Neutrophil (primary cell): ENCODE measurements around the gene CD79B.
"Not testable (repeated sequence)": the region's sequence is repeated elsewhere in the genome, so short reads cannot be mapped to it uniquely, and the experiment has no call there.

Experiments used
- H3K27ac ChIP-seq: fragments of 200-600 bp; sonication (generic); 2 replicates; pipeline ENCODE4 v1.5.1; 2016; ENCODE audit warnings: mild to moderate bottlenecking, moderate library complexity
- H3K27me3 ChIP-seq: fragments of 200-600 bp; sonication (generic); 2 replicates; pipeline ENCODE4 v1.6.0; 2016; ENCODE audit warnings: mild to moderate bottlenecking
- H3K36me3 ChIP-seq: fragments of 200-600 bp; sonication (generic); 2 replicates; pipeline ENCODE4 v1.5.1; 2017
- H3K4me1 ChIP-seq, 2 experiments: fragments of 200-600 bp in 1 of 2; sonication (generic) in 1 of 2; 1 replicate in 1 of 2; 2 replicates in 1 of 2; pipeline versions ENCODE4 v1.5.1 to v1.6.1; 2013 to 2016; ENCODE audit warnings: low read depth in 1 of 2, low read length in 1 of 2, mild to moderate bottlenecking in 1 of 2, moderate library complexity in 1 of 2; ENCODE audit not compliant: control insufficient read depth in 1 of 2, insufficient read depth in 1 of 2
- H3K4me3 ChIP-seq, 2 experiments: fragments of 200-600 bp in 1 of 2; sonication (generic) in 1 of 2; 1 replicate in 1 of 2; 2 replicates in 1 of 2; pipeline ENCODE4 v1.5.1; 2013 to 2016; ENCODE audit warnings: low read depth in 1 of 2, low read length in 1 of 2, mild to moderate bottlenecking in 1 of 2, moderate library complexity in 1 of 2
- H3K9me3 ChIP-seq: fragments of 200-600 bp; sonication (generic); 2 replicates; pipeline ENCODE4 v1.5.1; 2016
- CTCF ChIP-seq: fragments of 200-600 bp; sonication (generic); IDR thresholded peaks from 2 replicates; pipeline ENCODE4 v1.5.1; 2016; ENCODE audit warnings: antibody characterized with exemption

The CD79B gene

DNA sequence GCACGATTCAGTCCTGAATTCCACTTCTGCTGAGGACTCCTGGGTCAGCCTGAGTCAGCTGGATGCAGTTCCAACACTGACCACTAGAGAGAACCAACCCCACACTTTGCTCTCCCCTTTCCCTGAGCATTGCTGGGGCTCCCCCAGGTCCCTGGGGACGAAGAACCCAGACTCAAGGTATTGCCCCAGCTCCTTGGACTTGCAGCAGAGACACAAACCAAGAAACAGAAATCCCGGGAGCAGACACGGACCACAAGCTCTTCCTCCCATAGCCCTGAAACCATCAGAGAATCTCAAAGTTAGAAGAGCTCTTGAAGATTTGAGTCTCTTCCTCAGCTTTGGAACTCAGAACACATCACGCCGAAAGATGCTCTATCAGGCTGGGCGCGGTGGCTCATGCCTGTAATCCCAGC is 12.8 kb downstream of the CD79B start:
- no peak overlapping the region for H3K4me3 ChIP-seq
- H3K27ac ChIP-seq: no peak overlapping the region
- H3K9me3 ChIP-seq: no peaks in the 10 kb centered on the region
- TF ChIP-seq CTCF: peak; percentile 91
- H3K4me1 ChIP-seq: no peaks in the 10 kb centered on the region
- no peaks in the 10 kb centered on the region for H3K36me3 ChIP-seq
- H3K27me3 ChIP-seq: no peaks in the 10 kb centered on the region

GRCh38 chr17:63918789-63919305 is 13.3 kb downstream of the CD79B start, which contains the start of gene GH1:
TSS of gene GH1 (minus strand) at chr17:63918839. CDS start at chr17:63918776, 63 bp downstream.
- not testable (repeated sequence) for H3K36me3 ChIP-seq, H3K27me3 ChIP-seq, H3K27ac ChIP-seq, H3K9me3 ChIP-seq, H3K4me1 ChIP-seq, H3K4me3 ChIP-seq

GRCh38 chr17:63918305-63918704 is 13.8 kb downstream of the CD79B start:
- no peak overlapping the region for H3K4me3 ChIP-seq
- H3K4me1 ChIP-seq: no peaks in the 10 kb centered on the region
- H3K27me3 ChIP-seq: no peaks in the 10 kb centered on the region
- H3K9me3 ChIP-seq: no peaks in the 10 kb centered on the region
- H3K27ac ChIP-seq: no peak overlapping the region
- TF ChIP-seq CTCF: no peak
- no peaks in the 10 kb centered on the region for H3K36me3 ChIP-seq

DNA sequence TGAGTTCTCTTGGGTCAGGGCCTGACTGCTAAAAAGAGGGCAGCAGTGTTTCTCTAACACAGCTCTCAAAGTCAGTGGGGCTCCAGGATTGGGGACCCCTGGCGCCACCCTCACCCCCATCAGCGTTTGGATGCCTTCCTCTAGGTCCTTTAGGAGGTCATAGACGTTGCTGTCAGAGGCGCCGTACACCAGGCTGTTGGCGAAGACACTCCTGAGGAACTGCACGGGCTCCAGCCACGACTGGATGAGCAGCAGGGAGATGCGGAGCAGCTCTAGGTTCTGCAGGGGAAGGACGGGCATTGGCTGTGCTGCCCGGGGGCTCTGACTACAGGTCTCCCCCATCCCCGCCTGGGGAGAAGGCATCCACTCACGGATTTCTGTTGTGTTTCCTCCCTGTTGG is 14.5 kb downstream of the CD79B start:
- no peaks in the 10 kb centered on the region for H3K9me3 ChIP-seq
- no peaks in the 10 kb centered on the region for H3K27me3 ChIP-seq
- no peak overlapping the region for H3K27ac ChIP-seq
- no peak for TF ChIP-seq CTCF
- H3K36me3 ChIP-seq: no peaks in the 10 kb centered on the region
- no peaks in the 10 kb centered on the region for H3K4me1 ChIP-seq
- no peak overlapping the region for H3K4me3 ChIP-seq

DNA sequence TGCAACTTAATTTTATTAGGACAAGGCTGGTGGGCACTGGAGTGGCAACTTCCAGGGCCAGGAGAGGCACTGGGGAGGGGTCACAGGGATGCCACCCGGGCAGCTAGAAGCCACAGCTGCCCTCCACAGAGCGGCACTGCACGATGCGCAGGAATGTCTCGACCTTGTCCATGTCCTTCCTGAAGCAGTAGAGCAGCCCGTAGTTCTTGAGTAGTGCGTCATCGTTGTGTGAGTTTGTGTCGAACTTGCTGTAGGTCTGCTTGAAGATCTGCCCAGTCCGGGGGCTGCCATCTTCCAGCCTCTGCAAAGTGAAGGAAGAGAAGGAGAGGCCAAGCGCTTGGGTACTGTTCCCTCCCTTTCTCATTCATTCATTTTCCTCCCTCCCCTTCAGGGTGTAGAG is 14.9 kb downstream of the CD79B start:
- not testable (repeated sequence) for H3K4me3 ChIP-seq, H3K36me3 ChIP-seq, H3K27me3 ChIP-seq, H3K27ac ChIP-seq, H3K4me1 ChIP-seq, H3K9me3 ChIP-seq

DNA sequence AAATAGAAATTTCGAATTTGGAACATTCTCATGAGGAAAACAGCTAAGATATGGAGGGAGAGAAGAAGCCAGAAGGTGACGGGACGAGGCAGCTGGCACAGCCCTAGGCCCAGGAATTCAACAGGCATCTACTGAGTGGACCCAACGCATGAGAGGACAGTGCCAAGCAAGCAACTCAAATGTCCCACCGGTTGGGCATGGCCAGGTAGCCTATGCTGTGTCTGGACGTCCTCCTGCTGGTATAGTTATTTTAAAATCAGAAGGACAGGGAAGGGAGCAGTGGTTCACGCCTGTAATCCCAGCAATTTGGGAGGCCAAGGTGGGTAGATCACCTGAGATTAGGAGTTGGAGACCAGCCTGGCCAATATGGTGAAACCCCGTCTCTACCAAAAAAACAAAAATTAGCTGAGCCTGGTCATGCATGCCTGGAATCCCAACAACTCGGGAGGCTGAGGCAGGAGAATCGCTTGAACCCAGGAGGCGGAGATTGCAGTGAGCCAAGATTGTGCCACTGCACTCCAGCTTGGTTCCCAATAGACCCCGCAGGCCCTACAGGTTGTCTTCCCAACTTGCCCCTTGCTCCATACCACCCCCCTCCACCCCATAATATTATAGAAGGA is 15.5 kb downstream of the CD79B start:
- Histone ChIP-seq H3K27ac (no peak overlapping the region), H3K27me3 (no peaks in the 10 kb centered on the region), H3K36me3 (no peaks in the 10 kb centered on the region), H3K4me1 (no peaks in the 10 kb centered on the region), H3K4me3 (no peak overlapping the region), H3K9me3 (no peaks in the 10 kb centered on the region)
- no peak for TF ChIP-seq CTCF

GRCh38 chr17:63915753-63916152 is 16.4 kb downstream of the CD79B start:
- not testable (repeated sequence) for H3K4me3 ChIP-seq, H3K4me1 ChIP-seq, H3K27me3 ChIP-seq, H3K36me3 ChIP-seq, H3K27ac ChIP-seq, H3K9me3 ChIP-seq
